Astrocyte (in vitro differentiated cells and primary cell): ENCODE results near the gene MAB21L1. TPM values are rescaled to one million over a fixed set of nuclear protein-coding genes. Genes with fewer than 3 reads are reported as not detected.

Experiments used
- DNase-seq: peaks from one replicate; pipeline ENCODE4 v3.0.0-alpha.2; 2010; ENCODE audit warnings: low read depth
- FAIRE-seq: peaks from 2 replicates; lab custom pipeline; 2011; peaks lifted over from hg19 to GRCh38; lab: Jason Lieb, UNC
- H2AFZ ChIP-seq: 2 replicates; pipeline ENCODE4 v1.6.0; 2012; ENCODE audit warnings: low read depth, low read length, inconsistent platforms
- H3K27ac ChIP-seq: 2 replicates; pipeline ENCODE4 v1.5.1; 2011; ENCODE audit warnings: low read depth, low read length, inconsistent platforms
- H3K27me3 ChIP-seq: 2 replicates; pipeline ENCODE4 v1.6.0; 2011; ENCODE audit warnings: low read length, inconsistent platforms; ENCODE audit not compliant: insufficient read depth
- H3K36me3 ChIP-seq: 2 replicates; pipeline ENCODE4 v1.5.1; 2011; ENCODE audit warnings: low read length, inconsistent platforms; ENCODE audit not compliant: insufficient read depth
- H3K4me1 ChIP-seq: 2 replicates; pipeline ENCODE4 v1.5.1; 2011; ENCODE audit warnings: low read length, inconsistent platforms; ENCODE audit not compliant: insufficient read depth
- H3K4me2 ChIP-seq: 2 replicates; pipeline ENCODE4 v1.6.0; 2012; ENCODE audit warnings: low read length, inconsistent platforms
- H3K4me3 ChIP-seq: 2 replicates; pipeline ENCODE4 v1.5.1; 2011; ENCODE audit warnings: low read depth, mild to moderate bottlenecking, low read length, inconsistent platforms; ENCODE audit not compliant: insufficient read depth
- H3K79me2 ChIP-seq: 2 replicates; pipeline ENCODE4 v1.6.0; 2012; ENCODE audit warnings: mild to moderate bottlenecking, low read length, inconsistent platforms; ENCODE audit not compliant: insufficient read depth
- H3K9ac ChIP-seq: 2 replicates; pipeline ENCODE4 v1.6.0; 2012; ENCODE audit warnings: mild to moderate bottlenecking, low read length, inconsistent platforms
- H3K9me3 ChIP-seq: 2 replicates; pipeline ENCODE4 v1.5.1; 2012; ENCODE audit warnings: low read depth, mild to moderate bottlenecking, low read length, inconsistent platforms; ENCODE audit not compliant: insufficient read depth
- H4K20me1 ChIP-seq: 2 replicates; pipeline ENCODE4 v1.6.0; 2012; ENCODE audit warnings: low read length, inconsistent platforms; ENCODE audit not compliant: insufficient read depth
- H3K27ac Mint-ChIP-seq: one replicate; pipeline ENCODE4 v1.8.0; 2021; ENCODE audit warnings: mild to moderate bottlenecking, mixed read lengths; ENCODE audit not compliant: unreplicated experiment
- H3K27me3 Mint-ChIP-seq: one replicate; pipeline ENCODE4 v1.8.0; 2021; ENCODE audit warnings: low read depth, mixed read lengths; ENCODE audit not compliant: unreplicated experiment
- H3K36me3 Mint-ChIP-seq: one replicate; pipeline ENCODE4 v1.8.0; 2021; ENCODE audit warnings: low read depth, mixed read lengths; ENCODE audit not compliant: unreplicated experiment
- H3K4me1 Mint-ChIP-seq: one replicate; pipeline ENCODE4 v1.8.0; 2021; ENCODE audit warnings: low read depth, mixed read lengths; ENCODE audit not compliant: unreplicated experiment
- H3K4me3 Mint-ChIP-seq: one replicate; pipeline ENCODE4 v1.8.0; 2021; ENCODE audit warnings: mild to moderate bottlenecking, moderate library complexity, mixed read lengths; ENCODE audit not compliant: unreplicated experiment
- H3K9me3 Mint-ChIP-seq: one replicate; pipeline ENCODE4 v1.8.0; 2021; ENCODE audit warnings: mild to moderate bottlenecking, mixed read lengths; ENCODE audit not compliant: unreplicated experiment
- EZH2 ChIP-seq: IDR thresholded peaks from 2 replicates; pipeline ENCODE4 v1.6.1; 2012; ENCODE audit warnings: mild to moderate bottlenecking, low read length, inconsistent platforms; ENCODE audit not compliant: insufficient read depth
- total RNA-seq: library from RNA; stranded (reverse); gene quantifications from 2 replicates; pipeline ENCODE4 v1.2.1, GENCODE V29; 2021
- TF ChIP-seq, protein P1 (sequence below): IDR thresholded peaks from 2 replicates; pipeline ENCODE4 v1.5.1; 2011; ENCODE audit warnings: low read depth, mild to moderate bottlenecking, inconsistent platforms, low read length, moderate library complexity; ENCODE audit not compliant: insufficient read depth

The MAB21L1 gene
- total RNA-seq, 1 donor from 2014 or later, result 2.9 TPM

DNA sequence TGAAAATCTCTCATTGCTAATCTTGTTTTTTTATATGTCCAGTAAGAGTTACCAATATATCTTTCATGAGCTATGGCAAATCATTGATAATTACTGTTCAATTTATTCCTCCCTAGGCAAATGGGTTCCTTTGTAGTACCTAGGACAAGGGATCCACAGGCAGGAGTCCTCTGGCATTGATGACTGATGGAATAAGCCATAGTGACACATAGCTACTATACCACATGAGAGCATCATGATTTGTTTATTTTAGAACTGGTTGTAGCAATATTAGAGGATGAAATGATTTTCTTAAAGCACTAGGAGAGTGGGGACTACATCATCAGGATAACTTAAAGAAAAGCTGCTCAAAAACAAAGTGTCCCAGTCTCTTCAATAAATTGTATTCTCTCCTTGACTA is 21.7 kb upstream of the MAB21L1 start:
- no peaks in the 10 kb centered on the region for H3K9me3 Mint-ChIP-seq
- no peak overlapping the region for H3K9ac ChIP-seq
- H3K4me2 ChIP-seq, result no peak overlapping the region
- no peaks in the 10 kb centered on the region for H3K27me3 ChIP-seq
- no peak for TF ChIP-seq EZH2
- TF ChIP-seq, protein P1, sequence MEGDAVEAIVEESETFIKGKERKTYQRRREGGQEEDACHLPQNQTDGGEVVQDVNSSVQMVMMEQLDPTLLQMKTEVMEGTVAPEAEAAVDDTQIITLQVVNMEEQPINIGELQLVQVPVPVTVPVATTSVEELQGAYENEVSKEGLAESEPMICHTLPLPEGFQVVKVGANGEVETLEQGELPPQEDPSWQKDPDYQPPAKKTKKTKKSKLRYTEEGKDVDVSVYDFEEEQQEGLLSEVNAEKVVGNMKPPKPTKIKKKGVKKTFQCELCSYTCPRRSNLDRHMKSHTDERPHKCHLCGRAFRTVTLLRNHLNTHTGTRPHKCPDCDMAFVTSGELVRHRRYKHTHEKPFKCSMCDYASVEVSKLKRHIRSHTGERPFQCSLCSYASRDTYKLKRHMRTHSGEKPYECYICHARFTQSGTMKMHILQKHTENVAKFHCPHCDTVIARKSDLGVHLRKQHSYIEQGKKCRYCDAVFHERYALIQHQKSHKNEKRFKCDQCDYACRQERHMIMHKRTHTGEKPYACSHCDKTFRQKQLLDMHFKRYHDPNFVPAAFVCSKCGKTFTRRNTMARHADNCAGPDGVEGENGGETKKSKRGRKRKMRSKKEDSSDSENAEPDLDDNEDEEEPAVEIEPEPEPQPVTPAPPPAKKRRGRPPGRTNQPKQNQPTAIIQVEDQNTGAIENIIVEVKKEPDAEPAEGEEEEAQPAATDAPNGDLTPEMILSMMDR, result no peak
- no peak overlapping the region for H3K4me3 Mint-ChIP-seq
- H4K20me1 ChIP-seq, result no peaks in the 10 kb centered on the region
- H3K4me1 Mint-ChIP-seq, result peaks cover 6% of the 10 kb centered on the region
- H3K9me3 ChIP-seq, result no peaks in the 10 kb centered on the region
- DNase-seq, result no peak
- no peak overlapping the region for H2AFZ ChIP-seq
- no peak overlapping the region for H3K27ac Mint-ChIP-seq
- no peaks in the 10 kb centered on the region for H3K79me2 ChIP-seq
- H3K27me3 Mint-ChIP-seq, result no peaks in the 10 kb centered on the region
- H3K36me3 Mint-ChIP-seq, result no peaks in the 10 kb centered on the region
- no peaks in the 10 kb centered on the region for H3K36me3 ChIP-seq
- H3K4me1 ChIP-seq, result no peaks in the 10 kb centered on the region
- H3K27ac ChIP-seq, result no peak overlapping the region
- no peak overlapping the region for H3K4me3 ChIP-seq
- FAIRE-seq, result no peak

DNA sequence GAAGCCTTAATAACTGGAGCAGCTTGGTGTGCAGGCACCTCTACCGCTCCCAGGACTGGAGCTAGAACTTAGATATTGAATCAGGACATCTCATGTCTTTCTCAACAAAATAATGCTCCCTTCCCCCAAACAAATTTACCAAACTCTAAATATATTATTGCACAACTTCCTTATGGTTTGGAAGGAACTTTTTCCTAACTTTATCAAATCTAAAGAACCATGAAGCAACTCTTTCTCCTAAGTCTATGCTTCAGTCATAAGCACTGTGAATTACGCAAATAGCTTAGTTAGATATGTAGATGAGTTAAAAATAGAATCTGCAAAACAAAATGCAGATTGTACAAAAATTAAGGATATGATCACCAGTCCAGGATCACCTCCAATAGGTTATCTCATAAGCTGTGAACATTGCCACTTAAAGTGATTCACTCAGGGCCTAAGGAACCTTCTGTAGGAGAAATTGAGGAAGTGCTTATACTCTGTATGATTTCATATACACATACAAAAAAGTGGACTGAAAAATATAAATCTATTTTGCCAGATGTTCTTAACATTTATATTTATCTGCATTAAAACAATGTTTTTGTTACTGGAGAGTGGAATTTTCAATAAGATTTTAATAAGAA is 20.4 kb upstream of the MAB21L1 start:
- no peak for FAIRE-seq

DNA sequence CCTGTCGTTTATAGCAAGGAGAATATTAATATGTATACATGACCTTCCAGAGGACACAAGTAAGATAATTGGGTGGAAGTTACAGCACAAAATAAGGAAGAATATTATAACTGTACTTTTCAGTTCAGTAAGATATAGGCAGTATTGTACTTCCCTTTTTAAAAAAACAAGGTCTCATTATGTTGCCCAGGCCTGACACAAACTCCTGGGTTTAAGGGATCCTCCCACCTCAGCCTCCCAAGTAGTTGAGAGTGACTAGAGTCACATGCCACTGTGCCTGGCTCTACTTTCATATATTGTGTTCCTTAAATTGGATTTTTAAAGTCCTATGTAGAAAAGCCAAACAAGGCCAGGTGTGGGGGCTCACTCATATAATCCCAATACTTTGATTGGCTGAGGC is 19.5 kb upstream of the MAB21L1 start:
- H3K27ac Mint-ChIP-seq, result no peak overlapping the region
- Histone ChIP-seq H3K79me2 (no peaks in the 10 kb centered on the region), H4K20me1 (no peaks in the 10 kb centered on the region), H3K4me1 (no peaks in the 10 kb centered on the region), H3K36me3 (no peaks in the 10 kb centered on the region), H3K9me3 (no peaks in the 10 kb centered on the region), H3K27me3 (no peaks in the 10 kb centered on the region), H3K27ac (no peak overlapping the region), H3K9ac (no peak overlapping the region), H3K4me3 (no peak overlapping the region), H3K4me2 (no peak overlapping the region), H2AFZ (no peak overlapping the region)
- H3K4me3 Mint-ChIP-seq, result no peak overlapping the region
- TF ChIP-seq, protein P1, result no peak
- no peak for TF ChIP-seq EZH2
- H3K36me3 Mint-ChIP-seq, result no peaks in the 10 kb centered on the region
- no peak for DNase-seq
- no peaks in the 10 kb centered on the region for H3K27me3 Mint-ChIP-seq
- no peaks in the 10 kb centered on the region for H3K9me3 Mint-ChIP-seq
- no peak for FAIRE-seq
- peaks cover 6% of the 10 kb centered on the region for H3K4me1 Mint-ChIP-seq

More for the DNA sequence above, 20.4 kb upstream of the MAB21L1 start:
- Mint-ChIP-seq H3K27ac (no peak overlapping the region), H3K36me3 (no peaks in the 10 kb centered on the region), H3K27me3 (no peaks in the 10 kb centered on the region), H3K4me1 (peaks cover 6% of the 10 kb centered on the region), H3K4me3 (no peak overlapping the region), H3K9me3 (no peaks in the 10 kb centered on the region)
- Histone ChIP-seq H3K36me3 (no peaks in the 10 kb centered on the region), H3K79me2 (no peaks in the 10 kb centered on the region), H3K4me3 (no peak overlapping the region), H3K9ac (no peak overlapping the region), H3K27me3 (no peaks in the 10 kb centered on the region), H2AFZ (no peak overlapping the region), H3K4me1 (no peaks in the 10 kb centered on the region), H3K4me2 (no peak overlapping the region), H3K27ac (no peak overlapping the region), H3K9me3 (no peaks in the 10 kb centered on the region), H4K20me1 (no peaks in the 10 kb centered on the region)
- DNase-seq, result no peak
- TF ChIP-seq, protein P1, result no peak
- no peak for TF ChIP-seq EZH2
